HEK293 (cell line): Measurements from ENCODE around the gene SHC3.

Source experiments
- CTCF ChIA-PET: fragments of 350-600 bp; formaldehyde crosslinking; extraction: SDS; loops from one replicate; lab custom pipeline; 2021; ENCODE audit warnings: antibody characterized with exemption; lab: Yijun Ruan, JAX
- POLR2A ChIA-PET: fragments of 300-600 bp; formaldehyde crosslinking; extraction: SDS; loops from one replicate; lab custom pipeline; 2020; ENCODE audit warnings: antibody characterized with exemption, inconsistent platforms; lab: Yijun Ruan, JAX
- H3K27ac ChIP-seq: fragments of 200-500 bp; sonication (Bioruptor generic); 2 replicates; pipeline ENCODE4 v1.5.1; 2014; ENCODE audit warnings: low read depth, low read length, control low read depth, inconsistent platforms; ENCODE audit errors: extremely low read depth
- H3K36me3 ChIP-seq, 2 experiments: fragments of 200-500 bp in 1 of 2; sonication (Bioruptor generic) in 1 of 2; 1 replicate in 1 of 2; 2 replicates in 1 of 2; pipeline ENCODE4 v1.5.1; 2014 to 2017; ENCODE audit warnings: inconsistent platforms in 2 of 2, low read length in 2 of 2; ENCODE audit not compliant: control insufficient read depth in 2 of 2, insufficient read depth in 1 of 2
- H3K4me1 ChIP-seq: fragments of 200-500 bp; sonication (Bioruptor generic); 2 replicates; pipeline ENCODE4 v1.5.1; 2014; ENCODE audit warnings: mild to moderate bottlenecking, low read length, inconsistent platforms; ENCODE audit not compliant: control insufficient read depth, insufficient read depth
- H3K4me3 ChIP-seq: 2 replicates; pipeline ENCODE4 v1.5.1; 2011; ENCODE audit warnings: low read depth, mild to moderate bottlenecking, control low read depth, low read length, moderate library complexity
- H3K9me3 ChIP-seq: fragments of 200-500 bp; sonication (Bioruptor generic); 2 replicates; pipeline ENCODE4 v1.5.1; 2014; ENCODE audit warnings: low read depth, low read length, inconsistent platforms; ENCODE audit not compliant: control insufficient read depth, insufficient read depth
- HIC1 ChIP-seq: fragments of 450-650 bp; formaldehyde crosslinking; IDR thresholded peaks from 2 replicates; pipeline ENCODE4 v1.5.1; 2016; ENCODE audit warnings: missing biosample characterization, missing genetic modification characterization
- KLF17 ChIP-seq: fragments of 450-650 bp; formaldehyde crosslinking; IDR thresholded peaks from 2 replicates; pipeline ENCODE4 v1.5.1; 2016; ENCODE audit warnings: missing biosample characterization, missing genetic modification characterization
- KLF8 ChIP-seq: fragments of 450-650 bp; formaldehyde crosslinking; IDR thresholded peaks from 2 replicates; pipeline ENCODE4 v1.5.1; 2016; ENCODE audit warnings: missing biosample characterization, missing genetic modification characterization
- OVOL3 ChIP-seq: fragments of 450-650 bp; formaldehyde crosslinking; IDR thresholded peaks from 2 replicates; pipeline ENCODE4 v1.5.1; 2016; ENCODE audit warnings: missing biosample characterization, missing genetic modification characterization
- SCRT1 ChIP-seq: fragments of 450-650 bp; formaldehyde crosslinking; IDR thresholded peaks from 2 replicates; pipeline ENCODE4 v1.5.1; 2016; ENCODE audit warnings: missing biosample characterization, missing genetic modification characterization, borderline replicate concordance
- TSHZ1 ChIP-seq: fragments of 450-650 bp; formaldehyde crosslinking; IDR thresholded peaks from 2 replicates; pipeline ENCODE4 v1.5.1; 2016; ENCODE audit warnings: missing biosample characterization, missing genetic modification characterization, borderline replicate concordance
- YY1 ChIP-seq: fragments of 450-650 bp; formaldehyde crosslinking; IDR thresholded peaks from 2 replicates; pipeline ENCODE4 v1.5.1; 2018; ENCODE audit warnings: missing biosample characterization, missing genetic modification characterization
- ZBTB11 ChIP-seq: fragments of 450-650 bp; formaldehyde crosslinking; conservative IDR thresholded peaks from 2 replicates; pipeline ENCODE4 v1.5.1; 2016; ENCODE audit warnings: low read depth, missing biosample characterization, missing genetic modification characterization
- ZBTB20 ChIP-seq: fragments of 450-650 bp; formaldehyde crosslinking; IDR thresholded peaks from 2 replicates; pipeline ENCODE4 v1.5.1; 2016; ENCODE audit warnings: missing biosample characterization, missing genetic modification characterization
- ZNF112 ChIP-seq: fragments of 450-650 bp; formaldehyde crosslinking; IDR thresholded peaks from 2 replicates; pipeline ENCODE4 v1.5.0; 2017; ENCODE audit warnings: missing biosample characterization, missing genetic modification characterization
- ZNF133 ChIP-seq: fragments of 450-650 bp; formaldehyde crosslinking; IDR thresholded peaks from 2 replicates; pipeline ENCODE4 v1.5.1; 2016; ENCODE audit warnings: missing biosample characterization, missing genetic modification characterization
- ZNF148 ChIP-seq: fragments of 450-650 bp; formaldehyde crosslinking; IDR thresholded peaks from 2 replicates; pipeline ENCODE4 v1.5.0; 2017; ENCODE audit warnings: missing biosample characterization, missing genetic modification characterization, borderline replicate concordance
- ZNF23 ChIP-seq: fragments of 450-650 bp; formaldehyde crosslinking; IDR thresholded peaks from 2 replicates; pipeline ENCODE4 v1.5.1; 2016; ENCODE audit warnings: missing biosample characterization, missing genetic modification characterization, borderline replicate concordance
- ZNF26 ChIP-seq: fragments of 450-650 bp; formaldehyde crosslinking; IDR thresholded peaks from 2 replicates; pipeline ENCODE4 v1.5.1; 2016; ENCODE audit warnings: missing biosample characterization, missing genetic modification characterization
- ZNF266 ChIP-seq: fragments of 450-650 bp; formaldehyde crosslinking; IDR thresholded peaks from 2 replicates; pipeline ENCODE4 v1.5.1; 2016; ENCODE audit warnings: missing biosample characterization, missing genetic modification characterization, low read depth
- ZNF514 ChIP-seq: fragments of 450-650 bp; formaldehyde crosslinking; IDR thresholded peaks from 2 replicates; pipeline ENCODE4 v1.5.1; 2016; ENCODE audit warnings: missing biosample characterization, missing genetic modification characterization
- ZNF521 ChIP-seq: fragments of 450-650 bp; formaldehyde crosslinking; IDR thresholded peaks from 2 replicates; pipeline ENCODE4 v1.5.1; 2017; ENCODE audit warnings: missing biosample characterization, mild to moderate bottlenecking, missing genetic modification characterization
- ZNF555 ChIP-seq: fragments of 450-650 bp; formaldehyde crosslinking; conservative IDR thresholded peaks from 2 replicates; pipeline ENCODE4 v1.5.1; 2017; ENCODE audit warnings: missing biosample characterization, mild to moderate bottlenecking, missing genetic modification characterization, inconsistent platforms
- ZNF558 ChIP-seq: fragments of 450-650 bp; formaldehyde crosslinking; IDR thresholded peaks from 2 replicates; pipeline ENCODE4 v1.5.1; 2016; ENCODE audit warnings: missing biosample characterization, missing genetic modification characterization
- ZNF560 ChIP-seq: fragments of 450-650 bp; formaldehyde crosslinking; IDR thresholded peaks from 2 replicates; pipeline ENCODE4 v1.5.1; 2017; ENCODE audit warnings: missing biosample characterization, missing genetic modification characterization, borderline replicate concordance
- ZNF660 ChIP-seq: fragments of 450-650 bp; IDR thresholded peaks from 2 replicates; pipeline ENCODE4 v1.5.1; 2018; ENCODE audit warnings: missing biosample characterization, mild to moderate bottlenecking, missing genetic modification characterization
- ZNF830 ChIP-seq: fragments of 450-650 bp; IDR thresholded peaks from 2 replicates; pipeline ENCODE4 v1.5.0; 2018; ENCODE audit warnings: missing biosample characterization, missing genetic modification characterization, low read depth, mild to moderate bottlenecking, moderate library complexity
- ZSCAN23 ChIP-seq: fragments of 450-650 bp; formaldehyde crosslinking; IDR thresholded peaks from 2 replicates; pipeline ENCODE4 v1.5.1; 2016; ENCODE audit warnings: missing biosample characterization, missing genetic modification characterization

SHC3 gene

GRCh38 chr9:88973281-88974045, 205.2 kb downstream of the SHC3 start:
- no peak overlapping the region for H3K4me3 ChIP-seq
- POLR2A ChIA-PET, result no interaction called here
- CTCF ChIA-PET, result no interaction called here
- H3K36me3 ChIP-seq, result no peaks in the 10 kb centered on the region
- no peaks in the 10 kb centered on the region for H3K4me1 ChIP-seq
- H3K27ac ChIP-seq, result no peak overlapping the region
- H3K9me3 ChIP-seq, result no peaks in the 10 kb centered on the region
- no peak for TF ChIP-seq TSHZ1 (tag by site-specific recombination)
- TF ChIP-seq ZNF148 (tag by site-specific recombination), result 0 out of 2 replicates have a peak, but pooled peaks have one; percentile 9
- TF ChIP-seq ZNF830 (tag by site-specific recombination), result no peak
- TF ChIP-seq ZBTB20 (tag by site-specific recombination), result no peak
- no peak for TF ChIP-seq ZNF133 (tag by site-specific recombination)
- TF ChIP-seq ZNF23 (tag by site-specific recombination), result no peak
- no peak for TF ChIP-seq ZNF266 (tag by site-specific recombination)
- no peak for TF ChIP-seq ZNF521 (tag by site-specific recombination)
- TF ChIP-seq ZNF112 (tag by site-specific recombination), result no peak
- no peak for TF ChIP-seq ZSCAN23 (tag by site-specific recombination)
- no peak for TF ChIP-seq ZBTB11 (tag by site-specific recombination)
- no peak for TF ChIP-seq KLF17
- TF ChIP-seq KLF8 (tag by site-specific recombination), result no peak
- TF ChIP-seq ZNF555 (tag by site-specific recombination), result no peak
- no peak for TF ChIP-seq YY1
- TF ChIP-seq ZNF558, result no peak
- TF ChIP-seq HIC1 (tag by site-specific recombination), result no peak
- no peak for TF ChIP-seq OVOL3 (tag by site-specific recombination)
- TF ChIP-seq ZNF26 (tag by site-specific recombination), result no peak
- TF ChIP-seq ZNF660 (tag by site-specific recombination), result no peak
- no peak for TF ChIP-seq ZNF514 (tag by site-specific recombination)
- no peak for TF ChIP-seq SCRT1
- no peak for TF ChIP-seq ZNF560 (tag by site-specific recombination)
